Gastrocnemius medialis (tissue), 4 donors: ENCODE data around the gene RBM47.

ENCODE experiments used
- CTCF ChIP-seq, 5 experiments: fragments of 450-650 bp in 3 of 5; fragments of 200-600 bp in 2 of 5; sonication (generic) in 2 of 5; IDR thresholded peaks in 4 of 5; conservative IDR thresholded peaks in 1 of 5; 1 replicate in 4 of 5; 2 replicates in 1 of 5; pipeline ENCODE4 v1.5.1; 2016 to 2019; ENCODE audit warnings: antibody characterized with exemption in 5 of 5, mild to moderate bottlenecking in 3 of 5, moderate library complexity in 3 of 5
- POLR2A ChIP-seq, 2 donors: fragments of 450-650 bp; IDR thresholded peaks; one replicate each; pipeline ENCODE4 v1.6.1; 2017; ENCODE audit warnings: antibody characterized with exemption in 2 of 2, mild to moderate bottlenecking in 2 of 2, moderate library complexity in 2 of 2

DNA sequence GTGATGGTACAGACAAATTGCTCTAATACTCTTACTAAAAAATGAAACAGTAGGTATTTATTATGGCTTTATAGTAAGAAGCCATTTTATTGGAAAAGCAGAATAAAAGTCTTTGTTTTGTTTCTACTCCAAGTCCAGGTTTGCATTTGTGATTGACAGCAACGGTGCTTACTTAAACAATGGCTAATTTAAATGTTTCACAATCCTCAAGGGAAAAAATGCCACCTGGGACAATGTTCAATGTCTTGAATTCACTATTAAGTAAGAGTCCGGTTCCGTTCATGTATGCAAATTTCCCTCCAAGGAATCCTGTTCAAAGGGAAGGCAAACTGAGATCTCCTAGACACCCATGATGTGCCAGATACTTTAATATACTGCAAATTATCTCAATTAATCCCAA is 123.6 kb downstream of the RBM47 start:
- TF ChIP-seq CTCF (IDR thresholded peaks at IDR 0.05 in 4 of 5, conservative IDR thresholded peaks at IDR 0.05 in 1 of 5) (no peak), POLR2A (IDR thresholded peaks at IDR 0.05) (no peak)
